H1 (cell line): ENCODE measurements around the gene PRRT1B. TPM values are rescaled to one million over a fixed set of nuclear protein-coding genes. Genes with fewer than 3 reads are reported as not detected.

Experiments used
- CTCF ChIA-PET: fragments of 300-600 bp; sonication (Branson Sonifier 250); formaldehyde crosslinking; loops from one replicate; lab custom pipeline; 2021; ENCODE audit not compliant: partially characterized antibody; lab: Charles Lee
- POLR2A ChIA-PET: fragments of 300-600 bp; sonication (Branson Sonifier 250); formaldehyde crosslinking; loops from one replicate; lab custom pipeline; 2021; ENCODE audit warnings: inconsistent platforms; ENCODE audit not compliant: partially characterized antibody; lab: Charles Lee
- DNase-seq, 2 experiments: peaks; one replicate each; pipeline versions ENCODE4 v3.0.0 to v3.0.0-alpha.2; 2010 to 2022; ENCODE audit warnings: low spot score in 2 of 2, low read depth in 1 of 2, mixed read lengths in 1 of 2
- FAIRE-seq: peaks from 2 replicates; lab custom pipeline; 2011; peaks lifted over from hg19 to GRCh38; lab: Jason Lieb, UNC
- H2AFZ ChIP-seq: 2 replicates; pipeline ENCODE4 v1.8.1; 2012; ENCODE audit warnings: low read length, inconsistent platforms
- H2AK5ac ChIP-seq: 2 replicates; pipeline ENCODE4 v1.6.1; 2013; ENCODE audit warnings: low read depth, low read length
- H2BK120ac ChIP-seq: replicated peaks from 2 replicates; pipeline ENCODE3; 2013; ENCODE audit warnings: low read depth, low read length, inconsistent platforms
- H2BK12ac ChIP-seq: 2 replicates; pipeline ENCODE4 v1.6.1; 2013; ENCODE audit warnings: low read depth, low read length
- H2BK15ac ChIP-seq: 2 replicates; pipeline ENCODE4 v1.6.1; 2013; ENCODE audit warnings: low read length
- H2BK20ac ChIP-seq: 2 replicates; pipeline ENCODE4 v1.6.1; 2013; ENCODE audit warnings: low read length
- H2BK5ac ChIP-seq: 2 replicates; pipeline ENCODE4 v1.6.1; 2013; ENCODE audit warnings: low read depth, low read length
- H3K14ac ChIP-seq: 2 replicates; pipeline ENCODE4 v1.6.1; 2013; ENCODE audit warnings: inconsistent platforms; ENCODE audit not compliant: insufficient read length
- H3K18ac ChIP-seq: 2 replicates; pipeline ENCODE4 v1.6.1; 2013; ENCODE audit warnings: low read length; ENCODE audit errors: extremely low read depth
- H3K23ac ChIP-seq: 2 replicates; pipeline ENCODE4 v1.6.1; 2013; ENCODE audit warnings: inconsistent platforms; ENCODE audit not compliant: insufficient read length
- H3K23me2 ChIP-seq: 2 replicates; pipeline ENCODE4 v1.6.1; 2013; ENCODE audit warnings: low read depth, low read length
- H3K27ac ChIP-seq: 2 replicates; pipeline ENCODE4 v1.6.1; 2011; ENCODE audit warnings: low read depth, low read length, inconsistent platforms
- H3K27me3 ChIP-seq, 4 experiments: replicated peaks in 1 of 4; 1 replicate in 1 of 4; 2 replicates in 3 of 4; pipeline versions ENCODE4 v1.6.1 to v1.8.1; 2011 to 2013; ENCODE audit warnings: low read length in 3 of 4, mild to moderate bottlenecking in 3 of 4, inconsistent platforms in 2 of 4, mixed read lengths in 2 of 4, moderate library complexity in 1 of 4; ENCODE audit not compliant: control insufficient read depth in 3 of 4, insufficient read depth in 3 of 4; ENCODE audit errors: extremely low read depth in 1 of 4
- H3K36me3 ChIP-seq, 4 experiments: 2 replicates each; pipeline versions ENCODE4 v1.6.1 to v1.8.1; 2011 to 2013; ENCODE audit warnings: mild to moderate bottlenecking in 4 of 4, low read length in 3 of 4, moderate library complexity in 2 of 4, control low read depth in 1 of 4, inconsistent platforms in 1 of 4; ENCODE audit not compliant: insufficient read depth in 4 of 4, control insufficient read depth in 2 of 4
- H3K4ac ChIP-seq: replicated peaks from 2 replicates; pipeline ENCODE3; 2013; ENCODE audit warnings: low read length, low read depth, mixed read lengths, inconsistent platforms; ENCODE audit not compliant: insufficient read length
- H3K4me1 ChIP-seq, 4 experiments: replicated peaks in 1 of 4; 1 replicate in 1 of 4; 2 replicates in 3 of 4; pipeline versions ENCODE4 v1.6.1 to v1.8.1; 2011 to 2013; ENCODE audit warnings: low read length in 3 of 4, inconsistent platforms in 2 of 4, mixed read lengths in 1 of 4; ENCODE audit not compliant: insufficient read depth in 4 of 4, control insufficient read depth in 3 of 4
- H3K4me2 ChIP-seq, 2 experiments: 2 replicates each; pipeline versions ENCODE4 v1.6.1 to v1.8.1; 2011 to 2013; ENCODE audit warnings: low read depth in 2 of 2, low read length in 2 of 2, control low read depth in 1 of 2, inconsistent platforms in 1 of 2, mild to moderate bottlenecking in 1 of 2; ENCODE audit not compliant: insufficient read depth in 1 of 2
- H3K4me3 ChIP-seq, 4 experiments: fragments of 200-600, 300-600 bp in 1 of 4; sonication (generic), shearing (Covaris generic), sonication (Bioruptor Twin) in 1 of 4; 2 replicates each; pipeline versions ENCODE4 v1.5.1 to v1.8.1; 2011 to 2016; ENCODE audit warnings: low read length in 4 of 4, low read depth in 3 of 4, control low read depth in 2 of 4, inconsistent platforms in 2 of 4, mild to moderate bottlenecking in 2 of 4, mixed read lengths in 1 of 4, moderate library complexity in 1 of 4; ENCODE audit not compliant: insufficient read depth in 2 of 4; ENCODE audit errors: extremely low read depth in 1 of 4
- H3K56ac ChIP-seq: replicated peaks from 2 replicates; pipeline ENCODE3; 2013; ENCODE audit warnings: low read depth, mild to moderate bottlenecking, mixed read lengths, low read length, inconsistent platforms; ENCODE audit not compliant: insufficient read length
- H3K79me1 ChIP-seq: 2 replicates; pipeline ENCODE4 v1.6.1; 2013; ENCODE audit warnings: low read depth, low read length, control low read depth
- H3K79me2 ChIP-seq, 2 experiments: 2 replicates each; pipeline versions ENCODE4 v1.6.1 to v1.8.1; 2012 to 2013; ENCODE audit warnings: low read length in 2 of 2, mild to moderate bottlenecking in 2 of 2, inconsistent platforms in 1 of 2; ENCODE audit not compliant: insufficient read depth in 2 of 2, control insufficient read depth in 1 of 2
- H3K9ac ChIP-seq, 4 experiments: replicated peaks in 1 of 4; 1 replicate in 1 of 4; 2 replicates in 3 of 4; pipeline versions ENCODE4 v1.6.1 to v1.8.1; 2011 to 2013; ENCODE audit warnings: low read depth in 3 of 4, low read length in 3 of 4, control low read depth in 2 of 4, mild to moderate bottlenecking in 2 of 4, moderate library complexity in 2 of 4, inconsistent platforms in 1 of 4; ENCODE audit errors: extremely low read depth in 1 of 4
- H3K9me3 ChIP-seq, 2 experiments: 2 replicates each; pipeline versions ENCODE4 v1.6.1 to v1.8.1; 2012 to 2013; ENCODE audit warnings: mild to moderate bottlenecking in 2 of 2, moderate library complexity in 2 of 2, control low read depth in 1 of 2, inconsistent platforms in 1 of 2, low read depth in 1 of 2, low read length in 1 of 2, mixed read lengths in 1 of 2; ENCODE audit not compliant: insufficient read depth in 2 of 2
- H4K20me1 ChIP-seq, 2 experiments: replicated peaks in 1 of 2; 2 replicates each; pipeline versions ENCODE3 to v1.8.1; 2011 to 2013; ENCODE audit warnings: inconsistent platforms in 2 of 2, low read length in 2 of 2, mild to moderate bottlenecking in 1 of 2; ENCODE audit not compliant: insufficient read depth in 2 of 2, control insufficient read depth in 1 of 2
- H4K5ac ChIP-seq: 2 replicates; pipeline ENCODE4 v1.6.1; 2013; ENCODE audit warnings: low read length, low read depth, mixed read lengths, inconsistent platforms; ENCODE audit not compliant: insufficient read length
- H4K8ac ChIP-seq: 2 replicates; pipeline ENCODE4 v1.8.0; 2013; ENCODE audit warnings: mild to moderate bottlenecking, moderate library complexity, low read length, inconsistent platforms; ENCODE audit not compliant: insufficient read depth; ENCODE audit errors: extremely low read depth
- H4K91ac ChIP-seq: replicated peaks from 2 replicates; pipeline ENCODE3; 2013; ENCODE audit warnings: low read length, mixed read lengths, inconsistent platforms; ENCODE audit not compliant: insufficient read length
- CBX5 ChIP-seq: fragments of 300-800, 300-1000 bp; sonication (generic); IDR thresholded peaks from 2 replicates; pipeline ENCODE4 v1.7.1; 2016; ENCODE audit warnings: antibody characterized with exemption, low read length, low read depth
- RAD21 ChIP-seq, 2 experiments: IDR thresholded peaks in 1 of 2; conservative IDR thresholded peaks in 1 of 2; 2 replicates each; pipeline ENCODE4 v1.6.1; 2011; ENCODE audit warnings: low read depth in 2 of 2, low read length in 2 of 2, improper control_type of control experiment in 1 of 2, inconsistent platforms in 1 of 2, mild to moderate bottlenecking in 1 of 2, moderate library complexity in 1 of 2
- SIRT6 ChIP-seq: IDR thresholded peaks from one replicate; pipeline ENCODE4 v1.7.1; 2012; ENCODE audit warnings: low read length, inconsistent platforms
- SRF ChIP-seq: IDR thresholded peaks from 2 replicates; pipeline ENCODE4 v1.6.1; 2011; ENCODE audit warnings: mild to moderate bottlenecking, low read depth, low read length, moderate library complexity
- TBP ChIP-seq: IDR thresholded peaks from 2 replicates; pipeline ENCODE4 v1.6.1; 2011; ENCODE audit warnings: low read depth, low read length, improper control_type of control experiment
- WGBS, 2 experiments: shearing (Covaris generic) in 1 of 2; methylation state at CpG; one replicate each; pipeline versions ENCODE4 v1.1.6 to v1.1.7; 2013 to 2015; ENCODE audit warnings: low lambda C conversion rate in 2 of 2, mixed read lengths in 2 of 2, inconsistent platforms in 1 of 2, low coverage in 1 of 2, missing lambda C conversion rate in 1 of 2; ENCODE audit not compliant: insufficient replicate concordance in 2 of 2, insufficient coverage in 1 of 2, insufficient read length in 1 of 2; ENCODE audit errors: extremely low coverage in 1 of 2, missing lambda C conversion rate in 1 of 2; 5-methylcytosine and 5-hydroxymethylcytosine counted together
- polyA plus RNA-seq, 7 experiments: library from polyadenylated mRNA; depleted of rRNA in 3 of 7; stranded (reverse) in 5 of 7; unstranded in 2 of 7; fragments of >200 nt in 5 of 7; fragments of 200-250 nt in 2 of 7; gene quantifications; 1 replicate in 5 of 7; 2 replicates in 1 of 7; 4 replicates in 1 of 7; pipeline versions ENCODE4 v1.2.1 to v1.2.3, GENCODE V29; 2011 to 2013; ENCODE audit warnings: missing spikeins in 2 of 7, mixed read lengths in 2 of 7
- total RNA-seq: library from RNA; stranded (reverse); fragmentation: NEBNext Ultra II Directional; extraction: Animal tissue kit (Norgen Biotek cat#: 25700); gene quantifications from 2 replicates; pipeline ENCODE4 v1.2.1, GENCODE V29; 2021
- TF ChIP-seq, protein P1 (sequence below), 3 experiments: IDR thresholded peaks; 1 replicate in 2 of 3; 2 replicates in 1 of 3; pipeline versions ENCODE4 v1.5.1 to v1.6.1; 2011; ENCODE audit warnings: low read length in 3 of 3, mild to moderate bottlenecking in 3 of 3, inconsistent platforms in 2 of 3, low read depth in 1 of 3, moderate library complexity in 1 of 3; ENCODE audit not compliant: insufficient read depth in 1 of 3; ENCODE audit errors: control extremely low read depth in 1 of 3

Gene PRRT1B
- total and polyA plus RNA-seq, 2 of the 8 experiments (the other 6 are each of a cell fraction or from before 2014, with no cell fraction given) = 0.30 to 1.2 TPM

DNA sequence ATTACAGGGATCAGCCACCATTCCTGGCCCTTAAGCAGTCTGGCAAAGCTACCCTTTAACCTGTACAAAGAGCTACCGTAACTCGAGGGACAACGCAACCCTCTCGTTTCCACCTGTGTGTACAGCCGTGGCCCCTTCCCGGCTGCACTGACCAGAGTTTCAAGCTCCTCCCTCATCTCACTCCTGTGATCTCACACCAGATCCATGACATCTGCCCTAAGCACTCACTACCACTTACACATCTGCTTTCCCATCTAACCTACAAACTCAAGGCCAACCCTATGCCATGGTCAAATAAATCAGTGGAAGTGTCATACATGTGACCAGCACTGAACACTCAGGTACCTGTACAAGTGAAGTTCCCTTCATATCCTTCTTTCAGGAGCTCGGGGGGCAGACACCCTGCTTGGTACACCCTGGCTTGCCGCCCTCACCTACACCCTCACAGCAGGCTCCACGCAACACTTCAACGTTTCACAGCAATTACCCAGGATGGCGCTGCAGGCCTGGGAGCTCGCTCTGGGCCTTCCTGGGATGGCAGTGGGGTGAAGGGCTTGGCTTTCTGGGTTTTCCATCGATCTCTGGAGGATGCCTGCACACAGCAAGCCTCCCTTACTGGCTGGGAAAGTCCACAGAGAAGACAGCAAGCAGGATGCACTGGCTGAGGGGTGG, 61.7 kb downstream of the PRRT1B start:
- 91% methylated on average over 13 of the region's 13 CpGs; no CpG with 5 or more reads in 1 of the 2 experiments for WGBS, 2 experiments
- no peaks in the 10 kb centered on the region for H3K36me3 ChIP-seq
- H3K23ac ChIP-seq = no peak overlapping the region
- peaks cover 11 to 24% (median 20%) of the 10 kb centered on the region in 4 experiments for H3K4me1 ChIP-seq
- peak overlapping the region; percentile 84 for H3K4ac ChIP-seq
- no peak overlapping the region for H3K4me2 ChIP-seq
- H4K91ac ChIP-seq = no peak overlapping the region
- DNase-seq = no peak
- no peaks in the 10 kb centered on the region for H3K27me3 ChIP-seq
- H3K9me3 ChIP-seq = no peaks in the 10 kb centered on the region
- H2BK120ac ChIP-seq = no peak overlapping the region
- ChIA-PET CTCF (interaction anchor here (0.6 to 1.7 kb wide), 10 partner anchors 13 to 430 kb away, joined by 3 to 9 read pairs (median 3); no protein-coding TSS in a partner anchor), POLR2A (interaction anchor here (0.6 to 0.7 kb wide), 2 partner anchors 54 to 497 kb away, joined by 3 read pairs; no protein-coding TSS in a partner anchor)
- 0 out of 2 replicates have a peak overlapping the region, but pooled peaks have one; percentile 47 for H3K27ac ChIP-seq
- no peak overlapping the region for H4K5ac ChIP-seq
- H3K56ac ChIP-seq = no peak overlapping the region
- FAIRE-seq = no peak
- H3K9ac ChIP-seq = no peak overlapping the region; a peak in 1 of 7 replicates
- no peak overlapping the region; the same call in 1 of the 2 replicates for H2BK5ac ChIP-seq
- H4K20me1 ChIP-seq = no peaks in the 10 kb centered on the region
- H3K23me2 ChIP-seq = no peaks in the 10 kb centered on the region
- peak overlapping the region; percentile 3; the same call in 1 of the 2 replicates for H2BK15ac ChIP-seq
- no peak overlapping the region for H2BK20ac ChIP-seq
- no peaks in the 10 kb centered on the region for H3K79me1 ChIP-seq
- no peak overlapping the region for H3K14ac ChIP-seq
- H2AK5ac ChIP-seq = peak overlapping the region; percentile 68
- no peaks in the 10 kb centered on the region for H3K79me2 ChIP-seq
- H2BK12ac ChIP-seq = peak overlapping the region; percentile 95; the same call in 1 of the 2 replicates
- H4K8ac ChIP-seq = no peak overlapping the region
- TF ChIP-seq, protein P1, sequence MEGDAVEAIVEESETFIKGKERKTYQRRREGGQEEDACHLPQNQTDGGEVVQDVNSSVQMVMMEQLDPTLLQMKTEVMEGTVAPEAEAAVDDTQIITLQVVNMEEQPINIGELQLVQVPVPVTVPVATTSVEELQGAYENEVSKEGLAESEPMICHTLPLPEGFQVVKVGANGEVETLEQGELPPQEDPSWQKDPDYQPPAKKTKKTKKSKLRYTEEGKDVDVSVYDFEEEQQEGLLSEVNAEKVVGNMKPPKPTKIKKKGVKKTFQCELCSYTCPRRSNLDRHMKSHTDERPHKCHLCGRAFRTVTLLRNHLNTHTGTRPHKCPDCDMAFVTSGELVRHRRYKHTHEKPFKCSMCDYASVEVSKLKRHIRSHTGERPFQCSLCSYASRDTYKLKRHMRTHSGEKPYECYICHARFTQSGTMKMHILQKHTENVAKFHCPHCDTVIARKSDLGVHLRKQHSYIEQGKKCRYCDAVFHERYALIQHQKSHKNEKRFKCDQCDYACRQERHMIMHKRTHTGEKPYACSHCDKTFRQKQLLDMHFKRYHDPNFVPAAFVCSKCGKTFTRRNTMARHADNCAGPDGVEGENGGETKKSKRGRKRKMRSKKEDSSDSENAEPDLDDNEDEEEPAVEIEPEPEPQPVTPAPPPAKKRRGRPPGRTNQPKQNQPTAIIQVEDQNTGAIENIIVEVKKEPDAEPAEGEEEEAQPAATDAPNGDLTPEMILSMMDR (IDR thresholded peaks at IDR 0.05; ENCODE audit: control extremely low read depth in 1 of 3, insufficient read depth in 1 of 3, low read depth in 1 of 3, low read length in 3 of 3) = peak; percentile 25 to 49 (median 32)
- TF ChIP-seq CBX5 (no peak), RAD21 (IDR thresholded peaks at IDR 0.05 in 1 of 2, conservative IDR thresholded peaks at IDR 0.05 in 1 of 2; ENCODE audit: low read depth in 2 of 2, low read length in 2 of 2) (peak; percentile 42 to 70), SRF (no peak), TBP (no peak), SIRT6 (no peak)
- TF ChIP-seq, all 59 proteins: peak for 2
- no peak overlapping the region for H2AFZ ChIP-seq
- H3K18ac ChIP-seq = no peak overlapping the region
- no peak overlapping the region for H3K4me3 ChIP-seq
